Ovary (tissue), 9 donors: ENCODE measurements around the gene MS4A3. TPM values are rescaled to one million over a fixed set of nuclear protein-coding genes. Genes with fewer than 3 reads are reported as not detected.

Source experiments
- DNase-seq, 5 donors: peaks; one replicate each; pipeline ENCODE4 v3.0.0-alpha.2; 2019 to 2020
- H3K27ac ChIP-seq, 2 donors: fragments of 200-600 bp; one replicate each; pipeline versions ENCODE4 v1.5.1 to v1.8.0; 2019 to 2022
- H3K27me3 ChIP-seq: fragments of 200-600 bp; one replicate; pipeline ENCODE4 v1.8.0; 2022
- H3K36me3 ChIP-seq: fragments of 200-600 bp; sonication (generic); one replicate; pipeline ENCODE4 v1.5.1; 2019
- H3K4me1 ChIP-seq: one replicate; pipeline ENCODE4 v1.8.1; 2013; ENCODE audit warnings: mild to moderate bottlenecking, moderate library complexity; ENCODE audit not compliant: insufficient read depth
- H3K4me3 ChIP-seq: fragments of 200-600 bp; sonication (generic); one replicate; pipeline ENCODE4 v1.5.1; 2017
- H3K9me3 ChIP-seq, 2 donors: fragments of 200-600 bp in 1 of 2; sonication (generic) in 1 of 2; one replicate each; pipeline versions ENCODE4 v1.5.1 to v1.8.1; 2013 to 2019; ENCODE audit warnings: mild to moderate bottlenecking in 1 of 2, moderate library complexity in 1 of 2
- EP300 ChIP-seq: sonication (generic); formaldehyde crosslinking; IDR thresholded peaks from one replicate; pipeline ENCODE4 v1.6.1; 2017; ENCODE audit warnings: antibody characterized with exemption
- POLR2A ChIP-seq: fragments of 450-650 bp; IDR thresholded peaks from one replicate; pipeline ENCODE4 v1.6.1; 2017; ENCODE audit warnings: antibody characterized with exemption, mild to moderate bottlenecking, moderate library complexity
- WGBS, 3 donors: extraction: QIAGEN DNeasy Blood & Tissue Kit in 1 of 3; methylation state at CpG; one replicate each; pipeline versions ENCODE4 v1.1.5 to v1.1.7; 2013 to 2017; 5-methylcytosine and 5-hydroxymethylcytosine counted together
- intact Hi-C, 4 donors: fragments of 100-400 bp; cut with DNase I; formaldehyde crosslinking; loops; one replicate each; pipeline versions ENCODE4 v1.11.0 to v1.15.1; 2022 to 2023
- polyA plus RNA-seq, 2 donors: library from polyadenylated mRNA; stranded (reverse); fragments of 200-250 nt in 1 of 2; fragments of 350-450 nt in 1 of 2; fragmentation: Illumina TruSeq in 1 of 2; extraction: RNeasy Lipid Tissue Mini Kit (QIAGEN cat#74804) in 1 of 2; gene quantifications; one replicate each; pipeline ENCODE4 v1.2.3, GENCODE V29; 2013 to 2014
- total RNA-seq, 7 donors: library from RNA; depleted of rRNA in 2 of 7; stranded (reverse); fragments of >200 nt in 2 of 7; fragmentation: NEBNext Ultra II Directional in 3 of 7; extraction: Animal tissue kit (Norgen Biotek cat#: 25700) in 3 of 7; gene quantifications; one replicate each; pipeline versions ENCODE4 v1.1.0 to v1.2.4, GENCODE V29; 2016 to 2023
- TF ChIP-seq, protein P1 (sequence below), 3 donors: fragments of 450-650 bp in 2 of 3; fragments of 200-600 bp in 1 of 3; IDR thresholded peaks; one replicate each; pipeline versions ENCODE4 v1.5.1 to v1.8.0; 2016 to 2022; ENCODE audit warnings: antibody characterized with exemption in 3 of 3, mild to moderate bottlenecking in 1 of 3
- donor health status: DM: no; HTN: no; CAD: no; lungs with moderate emphysema.
- donor health status: DM: no; HTN: no; CAD: no.
- donor health status: Bipolar disorder and iron deficiency.
- donor health status: DM: yes; HTN: yes; CAD: no.
- donor health status: DM: no; HTN: no; CAD: no.
- donor health status: DM: yes; HTN: yes; CAD: no.

The MS4A3 gene
- total and polyA plus RNA-seq, 9 donors = not detected

DNA sequence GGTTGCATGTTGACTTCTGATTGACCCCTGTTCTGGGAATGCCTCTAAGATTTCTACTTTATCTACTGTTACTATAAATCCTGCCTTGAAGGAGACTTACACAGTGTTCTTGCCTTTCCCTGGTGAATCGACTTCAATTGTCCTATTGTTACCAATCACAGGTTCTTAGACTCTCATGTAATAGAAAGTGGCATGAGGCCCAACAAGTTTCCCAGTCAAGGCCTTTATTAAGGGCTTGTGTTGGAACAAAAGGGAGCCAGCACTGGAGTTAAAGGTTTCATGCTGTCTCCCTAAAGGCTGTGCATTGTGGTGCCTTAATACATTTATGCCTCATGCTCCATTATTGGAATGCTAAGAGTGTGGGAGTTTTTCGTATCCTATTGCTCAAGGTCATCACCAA lies 55.3 kb downstream of the MS4A3 start:
- WGBS, 3 donors = 6 to 16% (median 9%) methylated on average over 2 of the region's 2 CpGs
- TF ChIP-seq EP300 = no peak
- no peak for TF ChIP-seq POLR2A
- TF ChIP-seq, protein P1, sequence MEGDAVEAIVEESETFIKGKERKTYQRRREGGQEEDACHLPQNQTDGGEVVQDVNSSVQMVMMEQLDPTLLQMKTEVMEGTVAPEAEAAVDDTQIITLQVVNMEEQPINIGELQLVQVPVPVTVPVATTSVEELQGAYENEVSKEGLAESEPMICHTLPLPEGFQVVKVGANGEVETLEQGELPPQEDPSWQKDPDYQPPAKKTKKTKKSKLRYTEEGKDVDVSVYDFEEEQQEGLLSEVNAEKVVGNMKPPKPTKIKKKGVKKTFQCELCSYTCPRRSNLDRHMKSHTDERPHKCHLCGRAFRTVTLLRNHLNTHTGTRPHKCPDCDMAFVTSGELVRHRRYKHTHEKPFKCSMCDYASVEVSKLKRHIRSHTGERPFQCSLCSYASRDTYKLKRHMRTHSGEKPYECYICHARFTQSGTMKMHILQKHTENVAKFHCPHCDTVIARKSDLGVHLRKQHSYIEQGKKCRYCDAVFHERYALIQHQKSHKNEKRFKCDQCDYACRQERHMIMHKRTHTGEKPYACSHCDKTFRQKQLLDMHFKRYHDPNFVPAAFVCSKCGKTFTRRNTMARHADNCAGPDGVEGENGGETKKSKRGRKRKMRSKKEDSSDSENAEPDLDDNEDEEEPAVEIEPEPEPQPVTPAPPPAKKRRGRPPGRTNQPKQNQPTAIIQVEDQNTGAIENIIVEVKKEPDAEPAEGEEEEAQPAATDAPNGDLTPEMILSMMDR (IDR thresholded peaks at IDR 0.05) = no peak
- Histone ChIP-seq H3K27me3 (no peaks in the 10 kb centered on the region), H3K27ac (no peak overlapping the region), H3K9me3 (no peaks in the 10 kb centered on the region), H3K36me3 (no peaks in the 10 kb centered on the region), H3K4me3 (no peak overlapping the region), H3K4me1 (peaks cover 13% of the 10 kb centered on the region)
- intact Hi-C loops = no loop called here
- no peak for DNase-seq

DNA sequence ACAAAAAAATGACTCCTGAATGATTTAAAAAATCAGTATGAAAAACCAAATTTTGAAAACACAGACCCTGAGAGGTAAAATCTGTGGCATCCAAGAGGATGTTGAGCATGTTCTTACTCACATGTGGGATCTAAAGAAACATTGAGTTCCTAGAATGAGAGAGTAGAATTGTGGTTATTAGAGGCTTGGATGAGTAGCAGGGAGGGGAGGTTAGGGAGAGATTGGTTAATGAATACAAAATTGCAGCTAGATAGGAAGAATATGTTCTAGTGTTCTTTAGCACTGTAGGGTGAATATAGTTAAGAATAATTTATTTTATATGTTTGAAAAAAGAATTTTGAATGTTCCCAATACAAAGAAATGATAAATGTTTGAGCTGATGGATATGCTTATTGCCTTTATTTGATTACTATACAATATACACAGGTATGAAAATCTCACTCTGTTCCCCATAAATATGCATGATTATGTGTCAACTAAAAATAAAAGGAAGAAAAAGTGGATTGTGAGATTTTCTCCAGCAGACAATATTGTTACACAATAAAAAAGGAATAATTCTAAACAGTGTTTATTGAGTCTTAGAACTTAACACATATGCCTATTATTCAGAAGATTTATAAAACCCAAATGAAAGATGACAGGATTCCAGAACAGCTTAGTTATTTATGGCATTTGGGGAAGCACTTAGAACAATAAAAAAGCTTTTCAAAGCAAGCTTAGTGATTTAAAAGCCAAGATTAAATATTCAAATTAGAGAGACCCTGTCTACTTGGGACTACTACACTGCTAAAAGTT lies 60.7 kb downstream of the MS4A3 start:
- TF ChIP-seq EP300 (no peak), POLR2A (no peak)
- TF ChIP-seq, protein P1 (IDR thresholded peaks at IDR 0.05) = no peak
- Histone ChIP-seq H3K9me3 (no peaks in the 10 kb centered on the region), H3K36me3 (no peaks in the 10 kb centered on the region), H3K4me1 (peaks cover 15% of the 10 kb centered on the region), H3K27ac (no peak overlapping the region), H3K27me3 (no peaks in the 10 kb centered on the region), H3K4me3 (no peak overlapping the region)
- DNase-seq = no peak
- intact Hi-C loops = no loop called here

DNA sequence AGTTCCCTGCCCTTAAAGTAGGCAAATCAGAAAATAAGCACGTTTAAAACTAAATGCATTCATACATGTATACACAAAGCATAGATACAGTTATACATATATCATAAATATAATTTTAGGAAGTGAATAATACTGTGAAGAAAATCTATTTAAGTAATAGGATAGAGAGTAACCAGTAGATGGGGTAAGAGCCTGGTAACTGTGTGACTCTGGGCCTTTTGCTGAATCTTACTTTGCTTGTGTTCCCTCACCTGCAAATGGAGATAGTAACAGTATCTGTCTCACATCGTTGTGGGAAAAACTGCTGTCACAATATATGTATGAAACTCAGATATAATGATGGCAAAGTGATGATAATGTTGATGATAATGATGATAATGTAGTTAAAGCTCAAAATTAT lies 61.9 kb downstream of the MS4A3 start:
- no peaks in the 10 kb centered on the region for H3K27me3 ChIP-seq
- WGBS, 3 donors = 25 to 41% (median 40%) methylated on average over 2 of the region's 2 CpGs
- H3K27ac ChIP-seq = no peak overlapping the region
- no peak for DNase-seq
- TF ChIP-seq EP300 (no peak), POLR2A (no peak)
- TF ChIP-seq, protein P1 (IDR thresholded peaks at IDR 0.05) = no peak
- intact Hi-C loops = no loop called here
- peaks cover 15% of the 10 kb centered on the region for H3K4me1 ChIP-seq
- H3K36me3 ChIP-seq = no peaks in the 10 kb centered on the region
- H3K4me3 ChIP-seq = no peak overlapping the region
- H3K9me3 ChIP-seq = no peaks in the 10 kb centered on the region

DNA sequence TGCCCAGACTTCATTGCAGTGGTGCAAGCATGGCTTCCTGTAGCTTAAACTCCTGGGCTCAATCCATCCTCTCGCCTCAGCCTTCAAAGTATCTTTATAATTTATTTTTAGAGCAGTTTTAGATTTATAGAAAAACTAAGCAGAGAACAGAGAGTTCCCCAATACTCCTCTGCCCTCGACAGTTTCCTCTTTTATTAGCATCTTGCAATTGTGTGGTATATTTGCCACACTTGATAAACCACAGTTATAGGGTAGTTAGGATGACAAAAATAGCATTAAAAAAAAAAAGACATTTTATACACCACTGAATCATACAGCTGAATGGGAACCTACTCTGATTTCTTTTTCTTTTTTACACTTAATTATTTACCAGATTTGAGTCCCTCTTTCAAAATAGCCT lies 63.2 kb downstream of the MS4A3 start:
- Histone ChIP-seq H3K4me1 (peaks cover 8% of the 10 kb centered on the region), H3K27ac (no peak overlapping the region), H3K36me3 (no peaks in the 10 kb centered on the region), H3K9me3 (no peaks in the 10 kb centered on the region), H3K27me3 (no peaks in the 10 kb centered on the region), H3K4me3 (no peak overlapping the region)
- WGBS, 3 donors = 85 to 93% (median 85%) methylated on average over 2 of the region's 2 CpGs
- DNase-seq = no peak
- TF ChIP-seq, protein P1 (IDR thresholded peaks at IDR 0.05) = no peak
- TF ChIP-seq EP300 = no peak
- no peak for TF ChIP-seq POLR2A
- intact Hi-C loops = no loop called here

Other genes starting within 250 kb of the MS4A3 start
- 10 to 100 TPM; 30.0 to 40.4 (median 35.9) TPM for gene MRPL16, start 245.9 kb upstream of the MS4A3 start, total RNA-seq
- 10 to 100 TPM; 45.4 to 68.1 TPM for gene MRPL16, start 245.9 kb upstream of the MS4A3 start, polyA plus RNA-seq
- not detected for gene CBLIF, start 211.2 kb upstream of the MS4A3 start, total RNA-seq
- gene CBLIF, start 211.2 kb upstream of the MS4A3 start, polyA plus RNA-seq = not detected
- gene TCN1, start 190.2 kb upstream of the MS4A3 start, total RNA-seq = under 1 TPM in 1 of 7 donors, not detected in 6; 0.48 TPM
- not detected for gene TCN1, start 190.2 kb upstream of the MS4A3 start, polyA plus RNA-seq
- gene OOSP3, start 177.9 kb upstream of the MS4A3 start, total RNA-seq = not detected
- gene OOSP3, start 177.9 kb upstream of the MS4A3 start, polyA plus RNA-seq = not detected
- not detected for gene OOSP1, start 118.2 kb upstream of the MS4A3 start, total RNA-seq
- not detected for gene OOSP1, start 118.2 kb upstream of the MS4A3 start, polyA plus RNA-seq
- gene OOSP4A, start 92.6 kb upstream of the MS4A3 start, total RNA-seq = not detected
- under 1 TPM in 1 of 2 donors, not detected in 1; 0.29 TPM for gene OOSP4A, start 92.6 kb upstream of the MS4A3 start, polyA plus RNA-seq
- not detected for gene OOSP4B, start 39.5 kb upstream of the MS4A3 start, total RNA-seq
- under 1 TPM in 1 of 2 donors, not detected in 1; 0.70 TPM for gene OOSP4B, start 39.5 kb upstream of the MS4A3 start, polyA plus RNA-seq
- gene OOSP2, start 16.3 kb upstream of the MS4A3 start, total RNA-seq = not detected
- gene OOSP2, start 16.3 kb upstream of the MS4A3 start, polyA plus RNA-seq = under 1 TPM; 0.18 to 0.59 TPM
- gene MS4A2, start 32.0 kb downstream of the MS4A3 start, total RNA-seq = under 1 TPM in 4 of 7 donors, not detected in 3; 0.23 to 0.80 (median 0.51) TPM
- 1 to 10 TPM in 1 of 2 donors, under 1 TPM in 1; 0.38 to 1.7 TPM for gene MS4A2, start 32.0 kb downstream of the MS4A3 start, polyA plus RNA-seq
- gene MS4A6A, start 126.4 kb downstream of the MS4A3 start, total RNA-seq = 10 to 100 TPM in 6 of 7 donors, 1 to 10 TPM in 1; 8.1 to 47.6 (median 28.9) TPM
- 100 to 1,000 TPM in 1 of 2 donors, 10 to 100 TPM in 1; 24.7 to 150 TPM for gene MS4A6A, start 126.4 kb downstream of the MS4A3 start, polyA plus RNA-seq
- 1 to 10 TPM in 2 of 7 donors, under 1 TPM in 5; 0.30 to 1.3 (median 0.92) TPM for gene MS4A4E, start 186.5 kb downstream of the MS4A3 start, total RNA-seq
- gene MS4A4E, start 186.5 kb downstream of the MS4A3 start, polyA plus RNA-seq = under 1 TPM; 0.27 to 0.57 TPM
- 10 to 100 TPM in 4 of 7 donors, 1 to 10 TPM in 3; 3.8 to 41.2 (median 10.9) TPM for gene MS4A4A, start 224.0 kb downstream of the MS4A3 start, total RNA-seq
- 10 to 100 TPM in 1 of 2 donors, 1 to 10 TPM in 1; 9.1 to 46.4 TPM for gene MS4A4A, start 224.0 kb downstream of the MS4A3 start, polyA plus RNA-seq